SK-N-SH (cell line): ENCODE results near the gene GRIK3.

Experiments used
- CTCF ChIP-seq: fragments of 200-600 bp; sonication (generic); IDR thresholded peaks from 2 replicates; pipeline ENCODE4 v1.6.1; 2017; ENCODE audit warnings: antibody characterized with exemption, mild to moderate bottlenecking, moderate library complexity
- FOXJ3 ChIP-seq: sonication (generic); formaldehyde crosslinking; IDR thresholded peaks from 2 replicates; pipeline ENCODE4 v1.5.1; 2020; ENCODE audit warnings: mild to moderate bottlenecking, missing genetic modification reagents
- JUND ChIP-seq: IDR thresholded peaks from 2 replicates; pipeline ENCODE4 v1.4.0; 2012
- MAX ChIP-seq: IDR thresholded peaks from 2 replicates; pipeline ENCODE4 v1.4.0; 2012; ENCODE audit warnings: low read depth
- NRF1 ChIP-seq: IDR thresholded peaks from 2 replicates; pipeline ENCODE4 v1.6.1; 2012; ENCODE audit warnings: low read depth, mild to moderate bottlenecking, low read length
- POLR2AphosphoS5 ChIP-seq: IDR thresholded peaks from 2 replicates; pipeline ENCODE4 v1.6.1; 2012; ENCODE audit warnings: low read depth, low read length
- RFX5 ChIP-seq: IDR thresholded peaks from 2 replicates; pipeline ENCODE4 v1.6.1; 2012; ENCODE audit warnings: mild to moderate bottlenecking, improper control_type of control experiment, low read length
- USF1 ChIP-seq: IDR thresholded peaks from 2 replicates; pipeline ENCODE4 v1.4.0; 2012; ENCODE audit warnings: low read depth, borderline replicate concordance
- YY1 ChIP-seq: IDR thresholded peaks from 2 replicates; pipeline ENCODE4 v1.4.0; 2012; ENCODE audit warnings: low read depth, mild to moderate bottlenecking

- no peak for TF ChIP-seq JUND
- no peak for TF ChIP-seq CTCF
- TF ChIP-seq NRF1 = no peak
- no peak for TF ChIP-seq YY1
- no peak for TF ChIP-seq POLR2AphosphoS5
- TF ChIP-seq RFX5 = no peak
- no peak for TF ChIP-seq MAX
- no peak for TF ChIP-seq USF1
- no peak for TF ChIP-seq FOXJ3 (CRISPR knock-in tag)
Observed at GRCh38 chr1:37040773-37041172, 6.5 kb upstream of the GRIK3 start.
